Ascending aorta (tissue), 2 donors: ENCODE measurements around the gene RAB11FIP4. TPM values are rescaled to one million over a fixed set of nuclear protein-coding genes. Genes with fewer than 3 reads are reported as not detected.

Experiments used
- DNase-seq, 2 donors: peaks; one replicate each; pipeline ENCODE4 v3.0.0-alpha.2; 2019; ENCODE audit warnings: low spot score in 2 of 2
- H3K27ac ChIP-seq, 2 donors: fragments of 200-600 bp; sonication (generic); one replicate each; pipeline ENCODE4 v1.5.1; 2016 to 2017; ENCODE audit warnings: mild to moderate bottlenecking in 1 of 2
- H3K27me3 ChIP-seq: fragments of 200-600 bp; sonication (generic); one replicate; pipeline ENCODE4 v1.5.1; 2017
- H3K36me3 ChIP-seq, 2 donors: fragments of 200-600 bp; sonication (generic); one replicate each; pipeline ENCODE4 v1.5.1; 2016
- H3K4me1 ChIP-seq, 2 donors: fragments of 200-600 bp; sonication (generic); one replicate each; pipeline ENCODE4 v1.5.1; 2016 to 2017; ENCODE audit warnings: mild to moderate bottlenecking in 1 of 2
- H3K4me3 ChIP-seq, 2 donors: fragments of 200-600 bp; sonication (generic); one replicate each; pipeline ENCODE4 v1.5.1; 2016 to 2017; ENCODE audit warnings: mild to moderate bottlenecking in 1 of 2
- H3K9me3 ChIP-seq, 2 donors: fragments of 200-600 bp; sonication (generic); one replicate each; pipeline ENCODE4 v1.5.1; 2016
- intact Hi-C: fragments of 100-400 bp; cut with DNase I; formaldehyde crosslinking; loops from one replicate; pipeline ENCODE4 v1.15.1; 2023
- total RNA-seq: library from RNA; depleted of rRNA; stranded (reverse); fragments of >200 nt; gene quantifications from one replicate; pipeline ENCODE4 v1.1.0, GENCODE V29; 2016
- TF ChIP-seq, protein P1 (sequence below), 3 experiments: fragments of 200-600 bp in 2 of 3; fragments of 450-650 bp in 1 of 3; sonication (generic) in 2 of 3; IDR thresholded peaks; one replicate each; pipeline ENCODE4 v1.5.1; 2016 to 2019; ENCODE audit warnings: antibody characterized with exemption in 3 of 3, mild to moderate bottlenecking in 1 of 3, moderate library complexity in 1 of 3

RAB11FIP4 gene
- total RNA-seq, 1 donor from 2014 or later, result 0.85 TPM

DNA sequence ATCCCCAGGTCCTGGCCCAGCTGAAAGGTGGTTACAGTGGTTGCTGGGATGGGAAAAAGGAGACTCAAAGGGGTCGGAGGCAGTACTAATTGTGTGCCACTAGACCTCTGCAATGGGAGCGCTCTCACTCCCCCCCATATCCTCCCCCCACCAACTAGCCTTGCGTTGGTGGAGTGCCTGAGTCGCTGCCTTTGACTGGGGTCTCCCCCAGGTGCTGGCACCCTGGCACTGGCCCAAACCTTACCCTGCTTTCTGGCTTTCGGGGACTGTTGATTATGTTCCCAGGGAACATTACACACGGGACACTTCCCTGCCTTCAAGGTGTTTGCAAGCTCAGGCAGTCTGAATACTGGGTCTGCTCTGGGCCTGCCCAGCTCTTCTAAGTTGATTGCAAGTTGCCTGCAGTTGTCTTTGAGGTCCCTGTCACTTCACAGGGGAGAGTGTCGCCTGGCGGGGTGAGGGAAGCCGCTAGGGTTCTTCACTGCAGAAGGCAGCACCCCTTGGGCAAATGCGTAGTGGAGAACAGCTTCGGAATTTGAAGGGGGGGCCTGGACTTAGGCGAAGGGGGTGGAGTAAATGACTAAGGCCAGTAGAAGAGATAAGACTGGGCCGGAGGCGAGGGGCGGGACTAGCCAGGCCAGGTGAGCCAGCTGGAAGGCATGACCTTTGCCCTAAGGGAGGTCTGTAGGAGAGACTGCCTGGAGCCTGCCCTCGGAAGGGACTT lies 98.0 kb downstream of the RAB11FIP4 start:
- no peak for DNase-seq
- Histone ChIP-seq H3K4me3 (peak overlapping the region in 1 of 2 donors; percentile 74), H3K36me3 (no peaks in the 10 kb centered on the region), H3K4me1 (peaks cover 8 to 10% of the 10 kb centered on the region in 2 donors), H3K27ac (no peak overlapping the region), H3K9me3 (no peaks in the 10 kb centered on the region), H3K27me3 (no peaks in the 10 kb centered on the region)
- TF ChIP-seq, protein P1, sequence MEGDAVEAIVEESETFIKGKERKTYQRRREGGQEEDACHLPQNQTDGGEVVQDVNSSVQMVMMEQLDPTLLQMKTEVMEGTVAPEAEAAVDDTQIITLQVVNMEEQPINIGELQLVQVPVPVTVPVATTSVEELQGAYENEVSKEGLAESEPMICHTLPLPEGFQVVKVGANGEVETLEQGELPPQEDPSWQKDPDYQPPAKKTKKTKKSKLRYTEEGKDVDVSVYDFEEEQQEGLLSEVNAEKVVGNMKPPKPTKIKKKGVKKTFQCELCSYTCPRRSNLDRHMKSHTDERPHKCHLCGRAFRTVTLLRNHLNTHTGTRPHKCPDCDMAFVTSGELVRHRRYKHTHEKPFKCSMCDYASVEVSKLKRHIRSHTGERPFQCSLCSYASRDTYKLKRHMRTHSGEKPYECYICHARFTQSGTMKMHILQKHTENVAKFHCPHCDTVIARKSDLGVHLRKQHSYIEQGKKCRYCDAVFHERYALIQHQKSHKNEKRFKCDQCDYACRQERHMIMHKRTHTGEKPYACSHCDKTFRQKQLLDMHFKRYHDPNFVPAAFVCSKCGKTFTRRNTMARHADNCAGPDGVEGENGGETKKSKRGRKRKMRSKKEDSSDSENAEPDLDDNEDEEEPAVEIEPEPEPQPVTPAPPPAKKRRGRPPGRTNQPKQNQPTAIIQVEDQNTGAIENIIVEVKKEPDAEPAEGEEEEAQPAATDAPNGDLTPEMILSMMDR (IDR thresholded peaks at IDR 0.05), result no peak
- intact Hi-C loops, result no loop called here

DNA sequence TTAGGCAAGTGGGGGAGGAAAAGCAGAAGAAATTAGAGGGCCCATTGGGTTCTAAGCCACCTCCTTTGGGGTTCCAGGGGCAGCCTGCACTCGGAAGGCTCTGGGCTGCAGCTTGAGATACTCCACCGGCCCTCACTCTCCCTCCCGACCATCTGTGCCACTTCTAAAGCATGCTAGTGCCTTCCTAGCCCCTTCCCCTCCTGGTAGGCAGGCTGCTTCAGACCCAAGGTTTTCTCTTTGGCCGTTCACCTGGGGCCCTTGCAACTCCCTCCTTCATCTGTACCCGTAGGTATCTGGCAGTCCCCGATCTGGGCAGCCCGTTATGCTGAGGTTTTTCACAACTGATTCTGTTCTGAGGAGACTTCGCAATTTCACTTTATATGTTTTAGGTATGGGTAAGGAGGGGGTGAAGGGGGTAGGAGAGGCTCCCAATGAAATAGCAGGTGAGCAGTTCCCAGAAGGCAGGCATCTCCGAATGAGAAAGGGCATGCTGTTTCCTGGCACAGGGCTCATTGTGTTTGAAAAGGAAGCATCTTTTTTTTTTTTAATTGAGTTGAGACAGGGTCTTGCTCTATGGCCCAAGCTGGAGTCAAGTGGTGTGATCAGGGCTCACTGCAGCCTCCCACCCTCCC lies 98.7 kb downstream of the RAB11FIP4 start:
- H3K27me3 ChIP-seq, result no peaks in the 10 kb centered on the region
- DNase-seq, result no peak
- TF ChIP-seq, protein P1 (IDR thresholded peaks at IDR 0.05), result no peak
- H3K4me1 ChIP-seq, result peaks cover 8 to 10% of the 10 kb centered on the region in 2 donors
- no peaks in the 10 kb centered on the region for H3K36me3 ChIP-seq
- no peak overlapping the region for H3K4me3 ChIP-seq
- no peaks in the 10 kb centered on the region for H3K9me3 ChIP-seq
- H3K27ac ChIP-seq, result no peak overlapping the region
- intact Hi-C loops, result no loop called here

DNA sequence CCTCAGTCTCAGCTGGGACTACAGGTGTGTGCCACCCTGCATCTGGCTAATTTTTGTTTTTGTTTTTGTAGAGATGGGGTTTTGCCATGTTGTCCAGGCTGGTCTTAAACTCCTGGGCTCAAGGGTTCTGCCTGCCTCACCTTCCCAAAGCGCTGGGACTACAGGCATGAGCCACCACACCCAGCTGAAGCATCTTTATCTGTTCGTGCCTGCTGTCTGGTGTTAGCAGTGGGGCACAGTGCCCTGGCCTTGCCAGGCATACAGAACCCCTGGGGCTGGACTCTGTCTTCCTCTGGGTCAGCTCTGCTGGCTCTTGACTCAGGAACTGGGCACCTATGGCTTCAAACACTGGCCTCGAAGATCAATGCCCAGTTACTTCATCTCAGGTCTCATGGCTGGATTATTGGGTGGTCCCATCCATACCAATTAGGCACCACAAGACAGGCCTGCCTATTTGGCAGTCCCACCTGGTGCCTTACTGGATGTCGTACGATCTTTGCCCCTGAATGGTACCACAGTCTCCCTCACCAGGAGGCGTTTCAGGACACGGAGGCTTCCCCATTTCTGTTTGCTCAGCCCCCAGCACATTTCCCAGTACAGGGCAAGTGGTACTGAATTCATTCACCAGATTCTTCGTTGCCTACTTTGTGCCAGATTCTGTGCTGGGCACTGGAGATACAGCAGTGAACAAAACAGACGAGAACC lies 99.3 kb downstream of the RAB11FIP4 start:
- intact Hi-C loops, result no loop called here
- TF ChIP-seq, protein P1 (IDR thresholded peaks at IDR 0.05), result no peak
- no peaks in the 10 kb centered on the region for H3K27me3 ChIP-seq
- H3K4me3 ChIP-seq, result no peak overlapping the region
- no peak for DNase-seq
- peaks cover 8 to 10% of the 10 kb centered on the region in 2 donors for H3K4me1 ChIP-seq
- no peaks in the 10 kb centered on the region for H3K36me3 ChIP-seq
- H3K27ac ChIP-seq, result no peak overlapping the region
- H3K9me3 ChIP-seq, result no peaks in the 10 kb centered on the region

DNA sequence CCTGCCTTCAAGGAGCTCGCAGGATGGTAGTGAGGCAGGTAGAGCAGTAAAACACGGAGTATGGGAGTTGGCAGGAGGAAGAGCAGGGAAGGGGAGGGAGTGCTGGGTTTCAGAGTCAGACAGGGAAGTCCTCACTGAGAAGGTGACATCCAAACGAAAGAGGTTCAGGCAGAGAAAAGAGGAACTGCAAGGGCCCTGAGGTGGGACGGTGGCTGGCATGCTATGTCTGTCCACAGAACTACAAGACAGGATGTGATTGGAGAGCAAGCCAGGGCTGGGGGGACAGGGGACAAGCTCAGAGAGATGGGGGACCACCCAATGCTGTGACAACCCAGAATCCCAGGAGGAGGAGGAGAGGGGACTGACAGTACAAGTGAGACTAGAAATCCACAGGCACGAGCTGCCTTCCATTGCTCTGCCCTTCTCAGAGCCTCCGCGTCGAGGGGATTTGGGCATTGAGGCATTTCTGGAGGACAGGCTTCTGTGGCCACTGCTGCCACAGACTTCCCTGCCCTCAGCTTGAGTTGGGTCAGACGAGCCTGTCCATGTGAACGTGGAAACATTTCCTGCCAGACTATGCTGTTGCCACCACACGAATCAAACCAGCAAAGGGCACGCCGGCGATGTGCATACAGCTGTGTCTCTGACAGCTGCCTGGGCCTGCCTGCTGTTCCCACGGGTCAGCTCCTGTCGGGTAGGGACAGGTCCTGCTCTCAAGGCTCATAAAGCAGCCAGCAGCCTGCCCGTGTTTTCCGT lies 100.1 kb downstream of the RAB11FIP4 start:
- Histone ChIP-seq H3K9me3 (no peaks in the 10 kb centered on the region), H3K36me3 (no peaks in the 10 kb centered on the region), H3K4me1 (peaks cover 8 to 10% of the 10 kb centered on the region in 2 donors), H3K4me3 (no peak overlapping the region), H3K27ac (no peak overlapping the region), H3K27me3 (no peaks in the 10 kb centered on the region)
- TF ChIP-seq, protein P1 (IDR thresholded peaks at IDR 0.05), result no peak
- intact Hi-C loops, result no loop called here
- no peak for DNase-seq

DNA sequence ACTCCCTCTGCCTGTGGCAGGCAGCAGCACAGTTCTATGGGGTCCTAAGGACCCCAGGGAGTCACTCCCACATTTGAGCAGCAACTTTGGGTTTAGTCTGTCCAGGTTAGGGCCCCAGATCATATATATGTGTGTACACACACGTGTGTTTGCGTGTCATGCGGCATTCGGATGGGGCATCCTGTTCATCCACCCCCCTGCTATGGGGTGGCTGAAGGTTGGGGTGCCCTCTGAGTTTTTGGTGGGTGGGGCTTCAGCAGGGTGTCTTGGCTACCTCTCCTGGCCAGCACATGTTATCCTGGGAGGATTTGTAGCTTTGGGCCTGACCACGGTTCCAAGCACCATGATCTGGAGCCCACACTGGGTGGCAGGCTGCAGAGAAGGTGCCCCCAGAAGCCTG lies 100.7 kb downstream of the RAB11FIP4 start:
- no peaks in the 10 kb centered on the region for H3K9me3 ChIP-seq
- intact Hi-C loops, result no loop called here
- no peak for DNase-seq
- H3K4me3 ChIP-seq, result no peak overlapping the region
- TF ChIP-seq, protein P1 (IDR thresholded peaks at IDR 0.05), result no peak
- H3K4me1 ChIP-seq, result peaks cover 8 to 9% of the 10 kb centered on the region in 2 donors
- H3K27ac ChIP-seq, result no peak overlapping the region
- H3K27me3 ChIP-seq, result no peaks in the 10 kb centered on the region
- H3K36me3 ChIP-seq, result no peaks in the 10 kb centered on the region
